Activated naive CD8-positive, alpha-beta T cell treated with anti-CD3 and anti-CD28 coated beads, Interleukin-2, amount 50 U/mL, for 24 hours (primary cell): ENCODE measurements around the gene BLOC1S4.
"Not testable (repeated sequence)": the region's sequence is repeated elsewhere in the genome, so short reads cannot be mapped to it uniquely, and the experiment has no call there.

Source experiments
- ATAC-seq: fragments of 150-1000 bp; cut with Tn5 transposase; one replicate; pipeline ENCODE4 v1.10.0; 2021
- DNase-seq: peaks from one replicate; pipeline ENCODE4 v3.0.0; 2021
- H3K27ac Mint-ChIP-seq: one replicate; pipeline ENCODE4 v1.8.0; 2021; ENCODE audit warnings: mild to moderate bottlenecking, mixed read lengths
- H3K27me3 Mint-ChIP-seq: one replicate; pipeline ENCODE4 v1.8.0; 2021; ENCODE audit warnings: mixed read lengths
- H3K36me3 Mint-ChIP-seq: one replicate; pipeline ENCODE4 v1.8.0; 2021; ENCODE audit warnings: low read depth, mixed read lengths
- H3K4me1 Mint-ChIP-seq: one replicate; pipeline ENCODE4 v1.8.0; 2021; ENCODE audit warnings: mixed read lengths
- H3K4me3 Mint-ChIP-seq: one replicate; pipeline ENCODE4 v1.8.0; 2021; ENCODE audit warnings: mild to moderate bottlenecking, moderate library complexity, mixed read lengths
- H3K9me3 Mint-ChIP-seq: one replicate; pipeline ENCODE4 v1.8.0; 2021; ENCODE audit warnings: mixed read lengths

The BLOC1S4 gene

DNA sequence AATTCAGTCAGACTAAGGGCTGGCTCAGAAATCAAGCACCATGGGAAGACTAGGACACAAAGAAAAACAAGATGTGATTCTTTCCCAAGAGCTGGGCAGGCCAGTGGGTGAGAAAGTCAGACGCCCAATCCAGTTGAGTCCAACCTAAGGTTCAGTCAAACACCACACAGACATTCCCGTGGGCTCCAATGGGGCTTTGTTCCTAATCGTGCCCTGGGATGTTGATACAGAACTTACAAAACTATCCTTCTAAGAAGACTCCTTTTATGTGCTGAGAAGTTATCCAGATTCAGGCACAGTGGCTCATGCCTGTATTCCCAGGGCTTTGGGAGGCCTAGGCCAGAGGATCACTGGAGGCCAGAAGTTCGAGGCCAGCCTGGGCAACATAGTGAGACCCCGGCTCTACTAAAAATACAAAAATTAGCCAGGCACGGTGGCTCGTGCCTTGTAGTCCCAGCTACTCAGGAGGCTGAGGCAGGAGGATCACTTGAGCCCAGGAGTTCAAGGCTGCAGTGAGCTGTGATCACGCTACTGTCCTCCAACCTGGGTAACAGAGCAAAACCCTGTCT is 3.7 kb downstream of the BLOC1S4 start:
- no peak for ATAC-seq
- no peak overlapping the region for H3K4me3 Mint-ChIP-seq
- H3K4me1 Mint-ChIP-seq: peaks cover 31% of the 10 kb centered on the region
- peaks cover 6% of the 10 kb centered on the region for H3K36me3 Mint-ChIP-seq
- DNase-seq: no peak
- H3K9me3 Mint-ChIP-seq: no peaks in the 10 kb centered on the region
- no peak overlapping the region for H3K27ac Mint-ChIP-seq
- peaks cover 3% of the 10 kb centered on the region for H3K27me3 Mint-ChIP-seq

DNA sequence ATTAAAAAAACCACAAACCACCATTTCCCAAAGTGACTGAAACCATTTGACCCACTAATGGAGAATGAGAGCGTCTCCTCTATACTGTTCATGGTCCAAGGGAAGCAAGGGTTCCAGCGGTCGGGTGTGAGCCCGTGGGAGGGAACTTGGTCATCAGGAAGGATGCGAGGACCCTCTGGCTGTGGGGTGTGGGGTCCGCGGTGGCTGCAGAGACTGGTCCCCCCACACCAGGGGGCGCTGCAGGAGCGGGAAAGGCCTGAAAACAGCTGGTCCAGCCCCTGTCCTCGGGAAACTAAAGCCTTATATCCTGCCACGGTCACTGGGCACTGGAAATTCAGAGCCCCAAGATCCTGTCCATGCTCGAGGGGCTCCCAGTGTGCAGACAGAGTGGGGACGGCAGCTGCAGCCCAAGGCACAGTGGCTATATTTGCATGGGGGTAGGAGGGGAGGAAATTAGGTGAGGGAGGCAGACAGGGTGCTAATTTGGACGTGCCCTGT is 4.3 kb downstream of the BLOC1S4 start:
- Mint-ChIP-seq H3K4me1 (peaks cover 27% of the 10 kb centered on the region), H3K27ac (peak overlapping the region; percentile 47), H3K27me3 (peaks cover 3% of the 10 kb centered on the region), H3K36me3 (peaks cover 6% of the 10 kb centered on the region), H3K4me3 (peak overlapping the region; percentile 24), H3K9me3 (no peaks in the 10 kb centered on the region)
- DNase-seq: peak; percentile 93
- peak; percentile 38 for ATAC-seq

DNA sequence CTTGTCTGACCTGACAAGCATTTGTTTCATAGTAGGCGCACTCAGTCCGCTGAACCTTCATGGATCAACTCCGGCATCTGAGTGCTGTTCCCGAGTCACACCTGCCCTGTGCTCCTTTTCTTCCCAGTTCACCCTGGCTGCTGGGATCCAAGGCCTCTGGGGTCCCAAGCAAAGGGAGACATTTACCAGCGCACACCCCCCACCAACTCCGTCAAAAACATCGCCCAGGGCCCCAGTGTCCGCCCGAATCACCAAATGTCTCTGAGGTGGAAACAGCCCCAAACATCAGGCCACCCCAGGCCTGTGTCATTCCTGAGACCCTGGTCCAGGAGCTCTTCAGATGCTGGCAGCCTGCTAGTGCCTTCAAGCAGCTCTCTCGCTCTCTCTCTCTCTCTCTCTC is 5.1 kb downstream of the BLOC1S4 start:
- no peaks in the 10 kb centered on the region for H3K27me3 Mint-ChIP-seq
- H3K36me3 Mint-ChIP-seq: peaks cover 3% of the 10 kb centered on the region
- no peaks in the 10 kb centered on the region for H3K9me3 Mint-ChIP-seq
- ATAC-seq: no peak
- no peak overlapping the region for H3K4me3 Mint-ChIP-seq
- no peak overlapping the region for H3K27ac Mint-ChIP-seq
- no peak for DNase-seq
- peaks cover 20% of the 10 kb centered on the region for H3K4me1 Mint-ChIP-seq

DNA sequence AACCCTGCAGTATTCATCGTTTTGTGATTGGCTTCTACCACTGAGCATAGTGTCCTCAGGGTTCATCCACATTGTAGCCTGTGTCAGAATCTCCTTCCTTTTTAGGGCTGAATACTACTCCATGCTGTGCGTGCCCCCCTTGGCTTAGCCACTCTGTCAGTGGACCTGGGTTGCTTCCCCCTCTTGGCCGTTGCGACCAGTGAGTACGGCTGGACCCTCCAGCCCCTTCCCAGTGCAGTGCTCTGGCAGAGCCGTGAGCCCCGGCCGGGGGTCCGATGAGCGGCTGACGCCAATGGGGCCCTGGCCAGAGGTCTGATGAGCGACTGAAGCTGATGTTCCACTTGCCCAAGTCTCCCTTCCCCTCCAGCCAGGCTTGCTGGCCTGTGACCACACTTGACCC is 6.9 kb downstream of the BLOC1S4 start:
- ATAC-seq (no peak), DNase-seq (no peak)
- H3K27ac Mint-ChIP-seq: no peak overlapping the region
- H3K9me3 Mint-ChIP-seq: no peaks in the 10 kb centered on the region
- no peak overlapping the region for H3K4me3 Mint-ChIP-seq
- H3K27me3 Mint-ChIP-seq: no peaks in the 10 kb centered on the region
- peaks cover 17% of the 10 kb centered on the region for H3K4me1 Mint-ChIP-seq
- H3K36me3 Mint-ChIP-seq: peaks cover 3% of the 10 kb centered on the region

DNA sequence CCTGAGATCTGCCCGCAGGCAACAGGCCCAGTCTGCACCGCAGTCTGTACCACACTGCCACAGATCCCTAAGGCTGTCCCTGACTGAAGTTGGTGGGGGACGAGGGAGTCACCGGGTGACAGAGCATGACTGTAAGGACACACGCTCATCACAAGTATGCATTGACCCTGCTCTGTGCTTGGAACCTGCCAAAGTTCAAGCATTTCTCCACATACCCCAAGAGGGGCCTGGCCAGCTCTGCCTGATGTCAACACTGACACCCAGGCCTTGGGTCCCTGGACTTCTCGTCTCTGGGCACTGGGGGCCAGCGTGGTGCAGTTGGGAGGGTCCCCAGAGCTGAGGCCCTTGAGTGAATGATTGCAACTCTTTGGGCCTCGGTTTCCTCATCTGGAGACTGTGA is 7.9 kb downstream of the BLOC1S4 start:
- peaks cover 2% of the 10 kb centered on the region for H3K36me3 Mint-ChIP-seq
- no peak for ATAC-seq
- H3K9me3 Mint-ChIP-seq: no peaks in the 10 kb centered on the region
- H3K27me3 Mint-ChIP-seq: no peaks in the 10 kb centered on the region
- peaks cover 11% of the 10 kb centered on the region for H3K4me1 Mint-ChIP-seq
- DNase-seq: no peak
- no peak overlapping the region for H3K4me3 Mint-ChIP-seq
- no peak overlapping the region for H3K27ac Mint-ChIP-seq

DNA sequence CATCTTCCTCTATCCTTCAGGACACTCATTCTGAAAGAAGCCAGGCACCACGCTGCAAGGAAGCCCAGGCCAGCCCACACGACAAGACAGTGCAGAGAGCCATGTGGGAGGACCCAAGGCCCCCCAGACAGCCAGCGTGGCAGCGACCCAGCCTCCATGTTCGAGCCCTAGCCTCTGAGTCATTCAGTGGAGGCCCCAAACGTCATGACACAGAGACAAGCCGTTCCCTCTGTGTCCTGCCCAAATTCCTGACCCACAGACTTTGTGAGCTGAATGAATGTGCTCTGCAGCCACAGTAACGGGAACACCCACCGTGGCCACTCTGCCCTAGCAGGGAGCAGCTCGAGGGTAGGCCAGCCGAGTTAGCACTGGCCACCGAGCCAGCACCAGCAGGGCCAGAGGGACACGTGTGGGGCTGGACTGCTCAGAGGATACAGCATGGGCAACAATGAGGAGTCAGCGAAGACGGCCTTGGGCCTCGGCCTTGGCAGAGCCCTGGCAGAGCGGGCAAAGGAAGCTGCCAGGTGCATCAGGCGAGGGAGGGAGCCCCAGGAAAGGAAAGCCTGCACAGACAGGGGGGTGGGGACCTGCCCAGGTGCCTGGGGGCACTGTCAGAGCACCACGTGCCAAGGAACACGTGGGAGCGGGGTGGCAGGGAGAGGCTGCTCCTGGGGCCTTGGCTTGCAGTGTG is 8.6 kb downstream of the BLOC1S4 start:
- Mint-ChIP-seq H3K9me3 (no peaks in the 10 kb centered on the region), H3K4me3 (no peak overlapping the region), H3K27me3 (no peaks in the 10 kb centered on the region), H3K36me3 (no peaks in the 10 kb centered on the region), H3K27ac (no peak overlapping the region), H3K4me1 (peaks cover 9% of the 10 kb centered on the region)
- ATAC-seq (no peak), DNase-seq (no peak)

DNA sequence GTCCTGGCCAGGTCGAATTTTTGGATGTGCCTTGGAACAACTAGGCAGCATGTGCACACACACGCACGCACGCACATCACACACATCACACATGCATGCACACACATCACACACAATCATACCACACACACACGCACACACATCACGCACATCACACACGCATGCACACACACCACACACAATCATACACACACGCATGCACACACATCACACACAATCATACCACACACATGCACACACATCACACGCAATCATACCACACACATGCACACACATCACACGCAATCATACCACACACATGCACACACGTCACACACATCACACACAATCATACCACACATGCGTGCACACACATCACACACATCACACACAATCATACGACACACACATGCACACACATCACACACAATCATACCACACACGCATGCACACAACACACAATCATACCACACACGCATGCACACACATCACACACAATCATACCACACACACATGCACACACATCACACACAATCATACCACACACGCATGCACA is 9.5 kb downstream of the BLOC1S4 start:
- not testable (repeated sequence) for H3K4me1 Mint-ChIP-seq, H3K27me3 Mint-ChIP-seq, DNase-seq

DNA sequence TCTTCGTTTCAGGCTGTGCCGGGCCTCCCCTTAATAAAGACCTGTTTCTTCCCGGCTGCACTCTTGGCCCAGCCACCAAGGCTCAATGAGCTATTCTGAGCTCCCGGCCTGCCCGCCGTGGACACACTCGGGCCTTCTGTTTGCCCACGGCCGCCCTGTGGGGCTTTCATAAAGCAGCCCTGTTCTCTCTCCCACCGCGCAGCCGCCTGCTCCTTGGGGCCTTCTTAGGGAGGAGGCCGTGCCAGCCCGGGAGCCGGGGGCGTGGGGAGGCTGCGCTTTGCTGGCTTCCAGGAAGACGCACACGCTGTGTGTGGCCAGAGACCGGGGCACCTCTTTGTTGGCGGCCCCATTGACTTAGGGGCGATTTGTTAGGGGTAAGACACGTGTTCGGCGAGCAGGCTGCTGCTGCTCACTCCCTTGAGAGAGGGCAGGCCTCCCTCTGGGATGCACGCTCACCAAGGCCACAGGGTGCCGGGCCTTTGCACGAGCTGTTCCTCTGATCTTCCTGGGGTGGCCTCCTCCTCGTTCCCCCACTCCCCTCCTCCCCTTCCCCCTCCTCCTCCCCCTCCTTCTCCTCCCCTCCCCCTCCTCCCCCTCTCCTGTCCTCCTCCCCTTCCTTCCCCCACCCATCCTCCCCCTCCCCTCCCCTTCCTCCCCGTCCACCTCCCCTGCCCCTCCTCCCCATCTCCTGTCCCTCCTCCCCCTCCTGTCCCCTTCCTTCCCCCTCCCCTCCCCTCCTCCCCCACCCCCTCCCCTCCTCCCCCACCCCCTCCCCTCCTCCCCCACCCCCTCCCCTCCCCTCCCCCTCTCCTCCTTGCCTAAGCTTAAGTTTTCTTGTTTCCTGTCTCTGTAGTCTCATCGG is 11.3 kb downstream of the BLOC1S4 start:
- Mint-ChIP-seq H3K27me3 (no peaks in the 10 kb centered on the region), H3K4me3 (no peak overlapping the region), H3K9me3 (no peaks in the 10 kb centered on the region), H3K36me3 (no peaks in the 10 kb centered on the region), H3K4me1 (peaks cover 3% of the 10 kb centered on the region), H3K27ac (no peak overlapping the region)
- DNase-seq: no peak
- ATAC-seq: no peak

More for the DNA sequence above, 9.5 kb downstream of the BLOC1S4 start:
- H3K9me3 Mint-ChIP-seq, H3K27ac Mint-ChIP-seq, H3K36me3 Mint-ChIP-seq, ATAC-seq, H3K4me3 Mint-ChIP-seq: not testable (repeated sequence)

DNA sequence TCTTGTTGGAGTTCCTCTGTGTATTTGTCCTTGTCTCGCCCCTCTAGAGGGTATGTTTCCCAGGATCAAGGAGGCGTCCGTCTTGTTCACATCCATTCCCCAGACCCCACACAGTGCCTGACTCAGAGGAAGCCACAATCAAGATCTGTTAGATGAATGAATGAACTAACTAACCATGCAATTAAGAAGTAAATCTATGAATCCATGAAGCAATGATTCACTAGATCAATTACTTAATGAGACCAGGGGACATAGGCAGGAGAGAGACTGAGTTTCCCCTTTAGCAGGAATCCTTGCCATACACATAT is 11.9 kb downstream of the BLOC1S4 start:
- Mint-ChIP-seq H3K4me1 (peaks cover 3% of the 10 kb centered on the region), H3K9me3 (no peaks in the 10 kb centered on the region), H3K27ac (no peak overlapping the region), H3K4me3 (no peak overlapping the region), H3K27me3 (no peaks in the 10 kb centered on the region), H3K36me3 (no peaks in the 10 kb centered on the region)
- ATAC-seq (no peak), DNase-seq (no peak)

DNA sequence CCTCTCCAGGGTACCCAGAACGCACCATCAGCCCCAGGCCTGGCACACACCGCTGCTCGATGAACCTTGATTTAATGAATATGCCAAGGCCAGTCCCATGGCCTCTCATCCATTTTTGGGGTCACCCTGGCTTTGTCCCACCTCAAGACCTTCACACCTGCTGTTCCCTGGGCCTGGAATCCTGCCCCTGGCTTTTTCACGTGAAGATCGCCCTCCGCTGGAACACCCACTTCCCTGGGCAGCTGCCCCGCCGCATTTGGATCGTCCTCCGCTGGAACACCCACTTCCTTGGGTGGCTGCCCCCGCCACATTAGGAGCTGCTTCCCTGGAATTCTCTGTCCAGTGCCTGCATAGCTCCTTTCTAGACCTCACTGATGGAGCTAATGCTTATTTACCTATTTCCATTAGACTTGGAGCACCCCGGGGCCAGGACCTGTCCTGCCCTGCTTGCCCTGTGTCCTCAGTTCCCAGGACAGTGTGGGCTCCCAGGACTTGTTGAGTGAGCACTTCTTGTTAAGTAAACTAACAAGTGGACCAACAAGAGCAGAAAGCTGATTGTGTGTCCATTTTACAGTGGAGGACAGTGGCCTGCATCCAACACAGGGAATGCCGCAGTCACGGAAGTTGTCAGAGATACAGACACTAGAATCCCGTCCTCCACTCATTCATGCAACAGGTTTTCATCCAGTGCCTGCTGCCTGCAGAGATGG is 12.5 kb downstream of the BLOC1S4 start:
- Mint-ChIP-seq H3K9me3 (no peaks in the 10 kb centered on the region), H3K27ac (no peak overlapping the region), H3K27me3 (no peaks in the 10 kb centered on the region), H3K4me1 (peaks cover 3% of the 10 kb centered on the region), H3K4me3 (no peak overlapping the region), H3K36me3 (no peaks in the 10 kb centered on the region)
- no peak for ATAC-seq
- DNase-seq: no peak

DNA sequence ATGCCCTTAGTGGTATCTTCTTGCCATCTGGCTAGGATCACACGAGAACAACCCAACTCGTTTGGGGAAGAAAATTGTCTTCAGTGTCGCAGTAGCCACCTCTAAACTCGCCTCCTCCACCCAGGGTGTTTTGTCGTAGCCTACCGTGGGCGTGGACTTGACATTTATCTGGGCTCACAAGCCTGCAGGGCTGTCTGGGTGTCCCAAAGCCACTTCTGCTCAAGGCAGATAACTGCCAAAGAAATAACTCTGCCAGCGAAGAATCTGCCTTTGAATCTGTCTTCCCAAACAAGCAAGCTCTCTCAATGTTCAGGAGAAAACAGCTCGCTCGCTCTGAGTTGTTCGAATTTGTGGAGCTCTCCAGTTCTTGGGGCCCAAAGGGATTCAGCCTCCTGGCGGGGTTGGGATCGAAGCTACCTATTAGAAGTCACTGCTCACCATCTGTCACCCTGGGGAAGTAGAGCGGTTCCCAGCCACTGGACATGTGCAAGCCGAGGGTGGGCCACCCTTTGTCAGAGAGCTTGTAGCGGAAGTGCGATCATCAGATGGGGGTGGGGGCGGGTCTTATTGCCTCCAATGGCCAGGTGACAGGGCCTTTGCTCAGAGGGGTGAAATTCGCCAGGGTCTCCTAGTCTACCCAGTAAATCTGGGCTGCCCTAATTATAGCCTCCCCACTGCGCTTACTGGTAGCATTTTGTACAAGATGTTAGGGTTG is 14.8 kb downstream of the BLOC1S4 start:
- Mint-ChIP-seq H3K4me3 (no peak overlapping the region), H3K9me3 (no peaks in the 10 kb centered on the region), H3K27me3 (no peaks in the 10 kb centered on the region), H3K27ac (no peak overlapping the region), H3K36me3 (no peaks in the 10 kb centered on the region), H3K4me1 (peaks cover 3% of the 10 kb centered on the region)
- ATAC-seq: no peak
- no peak for DNase-seq

DNA sequence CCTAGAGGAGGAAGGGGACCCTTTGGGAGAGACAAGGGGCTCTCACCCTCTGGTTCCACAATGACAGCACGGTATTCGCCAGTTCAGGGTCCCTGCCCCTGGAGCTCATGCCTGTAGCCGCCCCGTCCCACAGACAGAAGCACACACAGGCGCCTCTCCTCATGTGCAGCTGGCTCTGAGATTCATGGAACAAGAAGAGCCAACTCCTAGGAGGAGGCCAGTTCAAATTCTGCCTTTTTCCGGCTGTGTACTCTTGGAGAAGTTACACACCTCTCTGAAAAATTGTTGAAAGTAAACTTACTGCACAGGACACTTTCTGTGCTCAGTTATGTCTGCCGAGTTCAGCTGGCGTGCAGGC is 15.3 kb downstream of the BLOC1S4 start:
- H3K27me3 Mint-ChIP-seq: no peaks in the 10 kb centered on the region

DNA sequence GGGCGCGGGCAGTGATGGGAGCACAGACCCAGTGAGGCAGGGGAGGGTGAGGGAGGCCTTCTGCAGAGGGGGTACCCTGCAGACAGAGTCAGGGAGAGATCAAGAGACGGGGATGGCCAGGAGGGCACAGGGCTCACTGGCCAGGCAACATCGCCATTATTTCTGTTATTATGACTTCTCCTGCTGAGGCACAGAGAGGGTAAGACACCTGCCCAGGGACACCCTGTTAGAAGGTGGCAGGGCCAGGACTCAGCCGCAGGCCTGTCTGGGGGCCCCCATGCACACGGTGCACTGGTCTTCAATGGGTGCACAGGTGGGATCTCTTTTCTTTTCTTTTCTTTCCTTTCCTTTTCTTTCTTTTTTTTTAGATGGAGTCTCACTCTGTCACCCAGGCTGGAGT is 15.8 kb downstream of the BLOC1S4 start:
- H3K27me3 Mint-ChIP-seq: no peaks in the 10 kb centered on the region
- DNase-seq (no peak), ATAC-seq (no peak)
- H3K9me3 Mint-ChIP-seq: no peaks in the 10 kb centered on the region
- H3K4me3 Mint-ChIP-seq: no peak overlapping the region
- peaks cover 3% of the 10 kb centered on the region for H3K4me1 Mint-ChIP-seq
- no peaks in the 10 kb centered on the region for H3K36me3 Mint-ChIP-seq
- no peak overlapping the region for H3K27ac Mint-ChIP-seq

More for the DNA sequence above, 15.3 kb downstream of the BLOC1S4 start:
- peaks cover 3% of the 10 kb centered on the region for H3K4me1 Mint-ChIP-seq
- H3K27ac Mint-ChIP-seq: no peak overlapping the region
- DNase-seq (no peak), ATAC-seq (no peak)
- no peak overlapping the region for H3K4me3 Mint-ChIP-seq
- no peaks in the 10 kb centered on the region for H3K9me3 Mint-ChIP-seq
- H3K36me3 Mint-ChIP-seq: no peaks in the 10 kb centered on the region
